ENCODE results near the gene FYN. TPM values are rescaled to one million over a fixed set of nuclear protein-coding genes. Genes with fewer than 3 reads are reported as not detected.

FYN gene
- total and polyA plus RNA-seq, 2 of the 4 experiments (the other 2 are of a cell fraction) = 30.8 to 36.4 TPM

- DNase-seq = no peak
- Histone ChIP-seq H3K27me3 (ENCODE audit: control insufficient read depth, insufficient read depth, low read length) (no peaks in the 10 kb centered on the region), H3K56ac (ENCODE audit: extremely low read depth, insufficient read depth, low read length) (no peak overlapping the region), H3K4me2 (ENCODE audit: low read depth, low read length) (no peak overlapping the region), H2AK9ac (replicated peaks; ENCODE audit: low read depth, low read length, poor library complexity) (no peak overlapping the region), H2AK5ac (ENCODE audit: low read depth, low read length) (no peak overlapping the region), H2AFZ (replicated peaks; ENCODE audit: low read length, poor library complexity) (no peak overlapping the region), H3K27ac (ENCODE audit: insufficient read depth, low read length) (no peak overlapping the region), H2BK120ac (ENCODE audit: low read depth, low read length) (no peak overlapping the region), H4K5ac (ENCODE audit: low read depth, low read length) (no peak overlapping the region), H3K9me1 (ENCODE audit: insufficient read depth, low read length) (0 out of 2 replicates have a peak, but pooled peaks cover 5% of the 10 kb centered on the region), H3K9me3 (ENCODE audit: control insufficient read depth, insufficient read depth, low read length) (no peaks in the 10 kb centered on the region), H3K18ac (ENCODE audit: low read depth, low read length) (no peak overlapping the region), H3K4ac (ENCODE audit: low read depth, low read length) (no peak overlapping the region), H3K4me3 (ENCODE audit: insufficient read depth, low read depth, low read length) (no peak overlapping the region), H3K9ac (ENCODE audit: low read depth, low read length) (no peak overlapping the region), H3K14ac (replicated peaks; ENCODE audit: low read depth, low read length) (no peak overlapping the region), H4K91ac (ENCODE audit: insufficient read depth, low read depth, low read length) (no peak overlapping the region), H3K4me1 (ENCODE audit: control insufficient read depth, insufficient read depth, low read length) (peaks cover 6% of the 10 kb centered on the region), H4K20me1 (ENCODE audit: insufficient read depth, low read length) (no peaks in the 10 kb centered on the region), H3K79me1 (ENCODE audit: low read depth in 1 of 2, low read length in 2 of 2) (0 out of 4 replicates have a peak, but pooled peaks cover 0 to 3% of the 10 kb centered on the region in 2 experiments), H2BK15ac (ENCODE audit: low read depth, low read length) (no peak overlapping the region), H4K8ac (ENCODE audit: low read depth in 2 of 2, low read length in 2 of 2) (0 out of 4 replicates have a peak overlapping the region, but pooled peaks of 1 of the 2 experiments have one; percentile 13), H2BK20ac (ENCODE audit: low read depth, low read length) (no peak overlapping the region), H2BK5ac (ENCODE audit: low read depth, low read length, poor library complexity, severe bottlenecking) (peak overlapping the region; percentile 9), H3K36me3 (ENCODE audit: control insufficient read depth, insufficient read depth, low read length) (peaks cover 12% of the 10 kb centered on the region), H3K23ac (ENCODE audit: low read depth, low read length) (no peak overlapping the region)
- CTCF ChIA-PET = interaction anchor here (0.9 to 1.3 kb wide), 3 partner anchors 288 to 334 kb away, joined by 3 to 4 read pairs (median 3); no protein-coding TSS in a partner anchor
- no peak for ATAC-seq (ENCODE audit: low read depth)
- POLR2A ChIA-PET (ENCODE audit: unreplicated experiment) = no interaction called here
- no CpG with 5 or more reads among the region's 2 CpGs for WGBS, 2 experiments (ENCODE audit: extremely low coverage in 2 of 2, insufficient read length in 1 of 2)
- in situ Hi-C loops (cut with MboI; ENCODE audit: low sequenced_read_pairs) = no loop called here
- TF ChIP-seq RAD21 (IDR thresholded peaks at IDR 0.05; ENCODE audit: low read length) (no peak), RCOR1 (IDR thresholded peaks at IDR 0.05; ENCODE audit: insufficient replicate concordance, low read length) (no peak), POLR2A (IDR thresholded peaks at IDR 0.05; ENCODE audit: low read depth, low read length) (no peak), BHLHE40 (IDR thresholded peaks at IDR 0.05; ENCODE audit: low read depth, low read length) (no peak), MAFK (IDR thresholded peaks at IDR 0.05; ENCODE audit: low read depth, low read length) (no peak), FOS (IDR thresholded peaks at IDR 0.05; ENCODE audit: low read depth, low read length) (no peak), MAZ (IDR thresholded peaks at IDR 0.05; ENCODE audit: borderline replicate concordance, low read depth, low read length) (no peak), SMC3 (IDR thresholded peaks at IDR 0.05; ENCODE audit: low read depth, low read length) (no peak)
- TF ChIP-seq, protein P1, sequence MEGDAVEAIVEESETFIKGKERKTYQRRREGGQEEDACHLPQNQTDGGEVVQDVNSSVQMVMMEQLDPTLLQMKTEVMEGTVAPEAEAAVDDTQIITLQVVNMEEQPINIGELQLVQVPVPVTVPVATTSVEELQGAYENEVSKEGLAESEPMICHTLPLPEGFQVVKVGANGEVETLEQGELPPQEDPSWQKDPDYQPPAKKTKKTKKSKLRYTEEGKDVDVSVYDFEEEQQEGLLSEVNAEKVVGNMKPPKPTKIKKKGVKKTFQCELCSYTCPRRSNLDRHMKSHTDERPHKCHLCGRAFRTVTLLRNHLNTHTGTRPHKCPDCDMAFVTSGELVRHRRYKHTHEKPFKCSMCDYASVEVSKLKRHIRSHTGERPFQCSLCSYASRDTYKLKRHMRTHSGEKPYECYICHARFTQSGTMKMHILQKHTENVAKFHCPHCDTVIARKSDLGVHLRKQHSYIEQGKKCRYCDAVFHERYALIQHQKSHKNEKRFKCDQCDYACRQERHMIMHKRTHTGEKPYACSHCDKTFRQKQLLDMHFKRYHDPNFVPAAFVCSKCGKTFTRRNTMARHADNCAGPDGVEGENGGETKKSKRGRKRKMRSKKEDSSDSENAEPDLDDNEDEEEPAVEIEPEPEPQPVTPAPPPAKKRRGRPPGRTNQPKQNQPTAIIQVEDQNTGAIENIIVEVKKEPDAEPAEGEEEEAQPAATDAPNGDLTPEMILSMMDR (conservative IDR thresholded peaks at IDR 0.05; ENCODE audit: low read depth, low read length) = no peak
- TF ChIP-seq, protein P2, sequence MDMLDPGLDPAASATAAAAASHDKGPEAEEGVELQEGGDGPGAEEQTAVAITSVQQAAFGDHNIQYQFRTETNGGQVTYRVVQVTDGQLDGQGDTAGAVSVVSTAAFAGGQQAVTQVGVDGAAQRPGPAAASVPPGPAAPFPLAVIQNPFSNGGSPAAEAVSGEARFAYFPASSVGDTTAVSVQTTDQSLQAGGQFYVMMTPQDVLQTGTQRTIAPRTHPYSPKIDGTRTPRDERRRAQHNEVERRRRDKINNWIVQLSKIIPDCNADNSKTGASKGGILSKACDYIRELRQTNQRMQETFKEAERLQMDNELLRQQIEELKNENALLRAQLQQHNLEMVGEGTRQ (IDR thresholded peaks at IDR 0.05; ENCODE audit: low read depth, low read length) = no peak
- dilution Hi-C loops (cut with HindIII; ENCODE audit: low sequenced_read_pairs, unreplicated experiment) = no loop called here
- BruUV-seq (replicated peaks) = no TSS peak
- intact Hi-C loops (cut with micrococcal nuclease) = loop anchor here (1.0 to 5.0 kb wide), 5 partner anchors 112 to 333 kb away; partner anchors contain the start of gene FYN
These were observed 162.8 kb downstream of the FYN start for GRCh38 chr6:111710439-111710838.

Measured in IMR-90 (cell line).